HG03095 (cell line): ENCODE results near the gene GTF3C2.
"Not testable (repeated sequence)": the region's sequence is repeated elsewhere in the genome, so short reads cannot be mapped to it uniquely, and the experiment has no call there.

Experiments used
- ATAC-seq: cut with Tn5 transposase; IDR thresholded peaks from one replicate; pipeline ENCODE4 v1.9.1; 2021; ENCODE audit warnings: moderate library complexity; ENCODE audit not compliant: unreplicated experiment

GTF3C2 gene

DNA sequence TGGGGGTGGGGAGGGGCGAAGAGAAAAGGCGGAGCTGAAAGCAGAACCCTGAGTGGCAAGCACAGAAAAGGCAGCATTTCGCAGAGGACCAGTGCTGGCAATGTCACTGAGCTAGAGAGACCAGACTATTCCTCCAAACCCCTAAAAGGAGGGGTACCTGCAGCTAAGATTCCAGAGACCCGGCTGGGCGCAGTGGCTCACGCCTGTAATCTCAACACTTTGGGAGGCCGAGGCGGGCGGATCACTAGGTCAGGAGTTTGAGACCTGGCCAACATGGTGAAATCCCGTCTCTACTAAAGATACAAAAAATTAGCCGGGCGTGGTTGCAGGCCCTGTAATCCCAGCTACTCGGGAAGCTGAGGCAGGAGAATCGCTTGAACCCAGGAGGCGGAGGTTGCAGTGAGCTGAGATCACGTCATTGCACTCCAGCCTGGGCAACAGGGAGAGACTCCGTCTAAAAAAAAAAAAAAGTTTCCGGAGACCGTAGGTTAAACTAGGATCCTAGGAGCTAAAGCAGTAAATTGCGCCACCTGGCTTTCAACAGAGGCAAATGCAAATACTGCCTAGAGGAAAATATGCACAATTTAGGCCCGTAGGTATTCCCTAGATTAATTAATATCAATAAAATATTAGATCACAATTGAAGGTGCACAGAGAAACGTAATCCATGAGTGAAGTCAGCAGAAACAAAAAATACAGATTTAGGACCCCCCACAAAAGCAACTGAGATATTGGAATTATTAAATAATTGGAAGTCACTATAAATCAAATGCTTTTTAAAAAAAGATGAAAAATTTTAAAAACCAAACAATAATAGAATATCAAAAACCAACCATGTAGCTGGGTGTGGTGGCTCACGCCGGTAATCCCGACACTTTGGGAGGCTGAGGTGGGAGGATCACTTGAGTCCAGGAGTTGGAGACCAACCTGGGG lies 53.2 kb downstream of the GTF3C2 start:
- ATAC-seq: no peak

DNA sequence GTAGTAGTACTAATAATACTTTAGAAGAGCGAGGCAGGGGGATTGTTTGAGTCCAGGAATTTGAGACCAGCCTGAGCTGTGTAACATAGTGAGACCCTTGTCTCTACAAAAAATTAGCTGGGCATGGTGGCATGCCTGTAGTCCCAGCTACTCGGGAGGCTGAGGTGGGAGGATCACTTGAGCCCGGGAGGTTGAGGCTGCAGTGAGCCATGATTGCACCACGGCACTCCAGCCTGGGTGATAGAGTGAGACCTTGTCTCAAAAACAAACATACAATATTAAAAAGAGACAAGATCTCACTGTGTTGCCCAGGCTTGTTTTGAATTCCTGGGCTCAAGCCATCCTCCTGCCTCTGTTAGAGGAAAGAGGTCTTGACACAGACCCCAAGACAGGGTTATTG lies 56.0 kb downstream of the GTF3C2 start:
- not testable (repeated sequence) for ATAC-seq

DNA sequence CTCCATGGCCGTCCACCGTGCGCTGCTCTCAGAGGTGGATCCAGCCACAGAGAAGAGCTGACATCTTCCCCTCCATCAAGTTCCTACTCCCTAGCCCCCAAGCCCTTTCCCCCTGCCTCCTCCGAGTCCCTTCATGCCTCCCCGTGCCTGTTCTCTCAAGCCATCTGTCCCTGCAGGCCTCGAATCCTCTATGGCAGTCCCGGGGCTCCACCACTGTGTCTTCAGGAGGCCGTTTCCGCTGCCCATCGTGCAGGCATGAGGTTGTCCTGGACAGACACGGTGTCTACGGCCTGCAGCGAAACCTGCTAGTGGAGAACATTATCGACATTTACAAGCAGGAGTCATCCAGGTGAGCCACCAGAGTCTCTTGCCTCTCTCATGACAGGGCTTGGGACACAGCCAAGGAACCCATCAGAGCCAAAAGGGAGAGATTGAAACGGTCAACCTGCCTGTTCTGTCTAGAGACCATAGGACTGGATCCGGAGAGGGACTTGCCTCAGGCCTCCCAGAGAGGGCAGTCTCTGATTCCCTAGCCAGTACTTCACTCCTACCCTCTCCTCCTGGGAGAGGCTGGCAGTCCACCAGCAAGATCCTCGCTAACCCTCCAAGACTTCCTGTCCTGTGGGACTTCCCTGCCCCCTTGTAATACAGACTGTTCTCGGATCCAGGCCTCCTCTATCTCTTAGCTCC lies 58.0 kb downstream of the GTF3C2 start:
- ATAC-seq: no peak

DNA sequence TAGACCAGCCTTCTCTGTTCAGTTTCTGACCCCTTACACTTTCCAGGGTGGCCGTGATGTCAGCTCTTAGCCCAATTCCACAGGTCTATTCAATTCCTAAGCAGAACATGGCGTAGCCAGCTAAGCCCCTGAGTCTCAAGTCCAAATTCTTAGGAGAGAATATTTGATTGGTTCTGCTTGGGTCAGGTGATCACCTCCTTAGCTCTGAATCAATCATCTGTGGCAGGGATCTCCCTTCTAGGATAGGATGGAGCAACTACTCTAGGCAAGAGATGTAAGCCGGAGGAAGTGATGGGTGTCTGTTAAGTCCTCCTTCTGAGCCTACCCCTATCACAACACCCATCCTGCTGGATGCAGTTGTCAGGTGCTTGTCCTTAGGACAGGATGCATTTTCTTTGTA lies 59.4 kb downstream of the GTF3C2 start:
- no peak for ATAC-seq

DNA sequence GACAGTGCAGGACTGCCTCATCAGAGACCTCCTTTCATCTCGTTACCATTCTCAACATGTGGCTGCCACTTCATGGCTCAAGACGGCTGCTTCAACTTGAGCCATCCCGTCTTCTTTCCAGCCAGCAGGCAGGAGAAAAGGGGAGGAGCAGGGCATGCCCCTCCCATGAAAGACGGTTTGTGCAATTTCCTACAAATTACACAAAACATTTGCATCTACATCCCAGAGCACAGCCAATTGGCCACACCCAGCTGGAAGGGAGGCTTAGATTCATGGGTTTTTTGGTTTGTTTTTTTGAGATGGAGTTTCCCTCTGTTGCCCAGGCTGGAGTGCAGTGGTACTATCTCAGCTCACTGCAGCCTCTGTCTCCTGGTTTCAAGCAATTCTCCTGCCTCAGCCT lies 60.1 kb downstream of the GTF3C2 start:
- no peak for ATAC-seq

DNA sequence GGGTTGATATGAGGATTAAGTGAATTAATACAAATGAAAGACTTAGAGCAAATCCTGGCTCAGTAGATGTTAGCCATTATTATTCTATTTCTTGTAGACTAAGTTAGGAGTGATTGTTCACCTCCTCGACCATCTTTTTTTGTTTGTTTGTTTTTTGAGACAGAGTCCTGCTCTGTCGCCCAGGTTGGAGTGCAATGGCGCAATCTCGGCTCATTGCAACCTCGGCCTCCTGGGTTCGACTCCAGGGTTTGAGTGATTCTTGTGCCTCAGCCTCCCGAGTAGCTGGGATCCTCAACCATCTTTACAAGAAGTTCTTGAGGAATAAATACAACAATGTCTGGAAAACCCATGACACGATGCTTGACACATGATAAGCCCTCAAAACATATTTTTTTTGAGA lies 61.6 kb downstream of the GTF3C2 start:
- no peak for ATAC-seq

DNA sequence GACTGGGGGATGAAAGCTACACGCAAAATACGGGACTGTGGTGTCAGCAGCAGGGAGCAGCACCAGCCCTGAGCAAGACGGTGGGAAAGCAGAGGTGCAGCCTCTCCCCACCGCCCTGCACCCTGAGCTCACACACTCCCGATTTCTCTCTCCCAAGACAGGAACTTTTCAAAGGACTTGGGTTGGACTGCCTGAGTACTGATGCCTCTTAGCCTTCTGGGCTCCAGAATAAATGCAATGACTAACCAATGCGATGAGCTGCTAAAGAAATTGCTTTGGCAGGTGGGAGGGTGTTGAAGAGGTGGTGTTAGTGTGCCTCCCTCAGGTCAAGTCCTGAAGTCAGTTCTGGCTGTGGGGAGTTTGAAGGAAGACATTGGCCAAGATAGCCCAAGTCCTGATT lies 64.7 kb downstream of the GTF3C2 start:
- no peak for ATAC-seq

DNA sequence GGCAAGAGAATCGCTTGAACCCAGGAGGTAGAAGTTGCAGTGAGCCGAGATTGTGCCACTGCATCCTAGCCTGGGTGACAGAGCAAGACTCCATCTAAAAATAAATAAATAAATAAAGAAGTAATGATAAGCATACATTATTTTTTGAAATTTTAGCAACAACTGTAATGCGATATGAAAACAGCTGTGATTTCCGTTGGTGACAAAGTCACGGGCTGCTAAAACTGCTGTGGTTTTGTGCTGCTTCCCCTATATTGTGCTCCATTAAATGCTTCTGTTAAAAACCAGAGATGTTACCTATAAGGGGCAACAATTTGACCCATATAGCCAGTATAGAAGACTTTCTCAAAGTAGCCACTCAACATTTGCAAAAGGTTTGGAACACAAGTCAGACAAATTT lies 66.0 kb downstream of the GTF3C2 start:
- no peak for ATAC-seq

DNA sequence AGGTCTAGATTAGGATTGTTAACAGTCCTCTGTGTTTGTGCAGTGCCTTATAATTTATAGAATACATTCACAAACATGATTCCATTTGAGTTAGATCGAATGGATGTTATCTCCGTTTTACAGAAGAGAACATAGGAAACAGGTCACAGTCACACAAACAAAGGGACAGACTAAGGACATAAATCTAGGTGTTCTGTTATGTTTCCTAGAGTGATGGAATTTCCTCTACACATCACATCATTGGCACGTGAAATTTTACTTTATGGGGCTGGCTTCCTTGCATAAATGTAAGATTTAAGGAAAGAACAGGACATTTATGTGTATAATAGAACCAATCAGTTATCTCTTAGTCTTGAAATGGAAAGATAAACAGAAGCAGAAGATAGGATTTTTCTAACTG lies 68.0 kb downstream of the GTF3C2 start:
- ATAC-seq: no peak

DNA sequence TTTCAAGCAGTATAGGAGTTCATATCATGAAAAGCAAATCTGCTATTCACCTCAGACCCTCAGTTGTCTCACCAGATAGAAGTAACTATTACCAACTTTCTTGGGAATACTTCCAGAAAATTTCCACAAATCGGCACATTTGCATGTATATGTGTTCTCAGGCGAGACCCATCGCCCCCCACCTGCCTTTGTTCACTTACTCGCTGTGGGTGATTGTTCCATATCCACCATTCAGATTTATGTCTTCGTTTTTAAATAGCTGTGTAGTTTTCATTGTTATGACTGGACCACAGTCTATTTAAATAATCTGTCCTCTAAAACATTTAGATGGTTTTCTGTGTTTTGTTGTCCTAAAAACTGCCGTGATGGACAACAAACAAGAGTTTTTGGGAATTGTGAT lies 71.1 kb downstream of the GTF3C2 start:
- no peak for ATAC-seq

DNA sequence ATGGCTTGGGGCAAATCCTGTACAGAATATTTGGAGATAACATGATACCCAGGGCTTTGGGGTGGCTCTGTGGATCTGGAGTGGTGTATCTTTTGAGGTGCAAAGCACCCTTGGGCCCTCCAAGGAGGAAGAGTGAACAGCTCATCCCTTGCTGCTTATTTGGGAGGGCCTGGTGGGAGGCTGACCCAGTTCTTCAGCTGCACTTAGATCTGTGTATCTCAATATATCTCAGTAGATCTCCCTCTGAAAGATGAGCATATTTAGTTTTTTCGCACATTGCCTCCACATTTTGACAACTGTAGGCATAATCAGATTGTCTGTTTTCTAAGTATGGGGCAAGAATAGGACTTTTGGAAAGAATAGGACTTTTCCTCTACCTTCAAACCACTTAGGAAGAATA lies 71.6 kb downstream of the GTF3C2 start:
- ATAC-seq: no peak

DNA sequence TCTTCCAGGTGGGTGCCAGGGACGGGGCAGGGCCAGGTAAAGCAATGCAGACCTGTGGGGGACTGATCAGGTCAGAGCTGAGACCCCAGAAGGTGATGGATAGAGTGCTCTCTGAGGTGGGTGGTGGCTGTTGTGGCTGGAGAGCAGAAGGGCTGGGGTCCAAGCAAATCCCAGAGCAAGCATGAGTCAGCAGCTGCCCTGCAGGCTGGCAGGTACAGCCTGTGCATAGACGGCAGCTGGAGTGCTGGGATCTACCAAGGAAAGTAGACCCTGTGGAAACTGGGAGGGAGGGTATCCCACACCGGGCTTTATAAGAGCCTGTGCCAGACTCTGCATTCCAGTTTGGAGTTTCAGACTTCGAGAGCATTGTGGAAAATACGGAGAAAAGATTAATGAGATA lies 73.7 kb downstream of the GTF3C2 start:
- ATAC-seq: no peak

DNA sequence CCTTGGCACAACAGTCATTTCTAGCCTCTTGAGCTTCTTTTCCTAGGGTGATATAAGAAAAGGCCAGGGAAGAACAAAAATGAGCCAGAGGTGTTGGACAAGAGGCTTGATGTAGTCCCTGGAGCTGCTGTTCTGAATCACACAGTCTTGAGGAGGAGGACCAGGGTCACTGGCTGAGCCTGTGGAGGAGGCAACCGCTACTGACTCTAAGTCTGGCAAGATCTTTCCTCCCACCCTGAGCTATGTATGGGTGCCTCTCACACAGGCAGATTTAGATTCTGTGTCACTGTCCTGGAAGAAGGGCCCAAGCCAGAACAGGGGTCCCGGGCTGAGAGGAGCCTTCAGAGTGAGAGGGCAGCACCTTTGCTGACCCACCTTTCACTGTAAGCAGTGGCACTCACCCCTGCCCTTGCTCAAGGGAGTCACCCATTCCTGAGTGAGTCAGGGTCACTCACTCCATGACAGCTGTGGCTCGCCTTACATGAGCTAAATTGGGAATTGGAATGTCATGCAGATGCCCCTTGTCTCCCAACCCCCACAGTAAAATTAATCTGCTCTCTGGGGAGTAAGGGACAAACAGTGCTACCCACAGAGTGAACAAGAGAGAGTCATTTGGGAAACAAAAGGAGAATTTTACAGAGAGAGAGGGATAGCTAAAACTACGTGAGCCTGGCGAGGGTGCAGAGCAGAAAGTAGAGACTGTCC lies 74.6 kb downstream of the GTF3C2 start, which contains the start of gene TRIM54:
Gene TRIM54, plus strand, starts transcription at position 575 of the 705 bp plus-strand sequence. CDS start 303 bp downstream, outside the sequence.
- ATAC-seq: no peak

DNA sequence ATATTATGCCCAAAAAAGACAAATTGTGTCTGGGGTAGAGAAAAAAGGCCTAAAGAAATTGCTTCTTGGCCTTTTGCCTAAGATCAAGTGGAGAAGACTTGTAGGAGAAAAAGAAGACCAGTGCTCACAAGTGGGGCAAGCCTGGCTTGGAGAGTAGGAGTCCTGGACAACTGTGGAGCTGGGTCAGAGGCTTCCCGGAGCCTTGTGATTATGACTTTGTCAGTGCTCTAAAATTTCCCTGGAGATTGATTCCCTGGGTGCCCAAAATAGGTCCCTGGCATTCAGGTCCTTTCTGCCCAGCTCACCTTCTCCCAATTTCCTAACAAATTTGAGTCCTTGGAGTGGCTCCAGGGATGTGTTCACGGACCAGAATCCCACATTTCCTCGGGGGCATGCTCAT lies 75.1 kb downstream of the GTF3C2 start:
- no peak for ATAC-seq

DNA sequence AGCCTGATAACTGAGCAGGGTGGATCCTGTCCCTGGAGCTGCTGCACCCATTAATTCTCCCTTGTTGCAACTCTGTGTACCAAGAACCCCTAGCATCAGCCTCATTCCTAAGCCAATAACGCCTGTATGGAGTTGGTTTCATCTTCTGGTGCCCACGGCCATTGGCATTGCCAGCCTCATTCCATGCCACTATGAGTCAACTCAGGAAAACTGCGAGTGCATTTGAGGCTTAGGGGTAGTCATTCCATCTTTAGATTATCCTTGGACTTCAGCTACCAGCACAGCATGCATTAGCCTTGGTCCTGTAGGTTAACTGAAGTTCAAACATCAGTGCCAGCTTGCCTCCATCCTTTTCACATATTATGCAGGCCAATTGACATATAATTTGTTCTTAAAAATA lies 75.7 kb downstream of the GTF3C2 start:
- no peak for ATAC-seq

DNA sequence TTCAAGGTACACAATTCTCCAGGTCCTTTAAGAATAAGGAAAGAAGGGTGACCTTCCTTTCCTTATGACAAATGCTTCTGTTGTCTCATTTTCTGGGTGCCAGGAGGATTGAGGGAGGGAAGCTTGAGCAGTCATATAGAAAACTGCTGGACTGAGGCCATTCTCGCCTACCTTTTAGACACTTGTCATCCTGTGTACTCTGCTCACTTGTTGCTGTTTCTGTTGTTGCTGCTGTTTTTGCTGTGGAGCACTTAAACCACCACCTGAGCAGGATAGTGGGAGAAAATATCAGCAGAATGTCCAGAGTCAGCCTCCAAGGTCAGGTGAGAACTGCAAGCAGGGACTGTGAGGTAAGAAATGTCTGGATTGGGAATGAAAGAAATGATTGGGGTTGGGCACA lies 78.6 kb downstream of the GTF3C2 start:
- ATAC-seq: no peak
